BE2C (cell line): ENCODE results near the gene CTAGE9.

Experiments
- DNase-seq: peaks from one replicate; pipeline ENCODE4 v3.0.0-alpha.2; 2020
- H3K27me3 ChIP-seq: fragments of 250-450 bp; sonication (Bioruptor Pico); 2 replicates; pipeline ENCODE4 v1.5.1; 2020; ENCODE audit warnings: mild to moderate bottlenecking
- H3K36me3 ChIP-seq: fragments of 250-450 bp; sonication (Bioruptor Pico); 2 replicates; pipeline ENCODE4 v1.5.1; 2020; ENCODE audit warnings: mild to moderate bottlenecking
- H3K4me1 ChIP-seq: fragments of 250-450 bp; sonication (Bioruptor Pico); 2 replicates; pipeline ENCODE4 v1.5.1; 2020
- H3K4me3 ChIP-seq: 2 replicates; pipeline ENCODE4 v1.5.1; 2011; ENCODE audit warnings: low read depth, low read length
- H3K9me3 ChIP-seq: fragments of 250-450 bp; sonication (Bioruptor Pico); 2 replicates; pipeline ENCODE4 v1.5.1; 2020
- CTCF ChIP-seq: IDR thresholded peaks from 2 replicates; pipeline ENCODE4 v1.5.1; 2012; ENCODE audit warnings: mild to moderate bottlenecking, low read depth, low read length

CTAGE9 gene

GRCh38 chr6:131682442-131682841 lies 28.4 kb downstream of the CTAGE9 start:
- Histone ChIP-seq H3K9me3 (no peaks in the 10 kb centered on the region), H3K27me3 (no peaks in the 10 kb centered on the region), H3K36me3 (no peaks in the 10 kb centered on the region), H3K4me3 (no peak overlapping the region), H3K4me1 (no peaks in the 10 kb centered on the region)
- TF ChIP-seq CTCF, result no peak
- no peak for DNase-seq

- Histone ChIP-seq H3K9me3 (no peaks in the 10 kb centered on the region), H3K4me1 (no peaks in the 10 kb centered on the region), H3K36me3 (no peaks in the 10 kb centered on the region), H3K27me3 (no peaks in the 10 kb centered on the region), H3K4me3 (no peak overlapping the region)
- TF ChIP-seq CTCF, result no peak
- no peak for DNase-seq
Observed at GRCh38 chr6:131681585-131681984, 29.2 kb downstream of the CTAGE9 start.

- no peak for TF ChIP-seq CTCF
- no peak for DNase-seq
- Histone ChIP-seq H3K9me3 (no peaks in the 10 kb centered on the region), H3K4me3 (no peak overlapping the region), H3K4me1 (no peaks in the 10 kb centered on the region), H3K27me3 (no peaks in the 10 kb centered on the region), H3K36me3 (no peaks in the 10 kb centered on the region)
Observed at GRCh38 chr6:131680868-131681267, 29.9 kb downstream of the CTAGE9 start.

GRCh38 chr6:131678442-131678841 lies 32.4 kb downstream of the CTAGE9 start:
- Histone ChIP-seq H3K27me3 (no peaks in the 10 kb centered on the region), H3K4me3 (no peak overlapping the region), H3K9me3 (no peaks in the 10 kb centered on the region), H3K36me3 (no peaks in the 10 kb centered on the region), H3K4me1 (no peaks in the 10 kb centered on the region)
- no peak for TF ChIP-seq CTCF
- DNase-seq, result no peak

GRCh38 chr6:131673184-131673583 lies 37.6 kb downstream of the CTAGE9 start:
- TF ChIP-seq CTCF, result no peak
- no peak for DNase-seq

GRCh38 chr6:131669891-131670290 lies 40.9 kb downstream of the CTAGE9 start:
- no peaks in the 10 kb centered on the region for H3K9me3 ChIP-seq
- H3K27me3 ChIP-seq, result no peaks in the 10 kb centered on the region
- no peaks in the 10 kb centered on the region for H3K4me1 ChIP-seq
- H3K4me3 ChIP-seq, result no peak overlapping the region
- no peak for DNase-seq
- no peaks in the 10 kb centered on the region for H3K36me3 ChIP-seq
- TF ChIP-seq CTCF, result no peak

More at GRCh38 chr6:131673184-131673583, 37.6 kb downstream of the CTAGE9 start:
- Histone ChIP-seq H3K4me1 (no peaks in the 10 kb centered on the region), H3K4me3 (no peak overlapping the region), H3K36me3 (no peaks in the 10 kb centered on the region), H3K27me3 (no peaks in the 10 kb centered on the region), H3K9me3 (no peaks in the 10 kb centered on the region)
